ENCODE measurements around the gene IL18.

DNA sequence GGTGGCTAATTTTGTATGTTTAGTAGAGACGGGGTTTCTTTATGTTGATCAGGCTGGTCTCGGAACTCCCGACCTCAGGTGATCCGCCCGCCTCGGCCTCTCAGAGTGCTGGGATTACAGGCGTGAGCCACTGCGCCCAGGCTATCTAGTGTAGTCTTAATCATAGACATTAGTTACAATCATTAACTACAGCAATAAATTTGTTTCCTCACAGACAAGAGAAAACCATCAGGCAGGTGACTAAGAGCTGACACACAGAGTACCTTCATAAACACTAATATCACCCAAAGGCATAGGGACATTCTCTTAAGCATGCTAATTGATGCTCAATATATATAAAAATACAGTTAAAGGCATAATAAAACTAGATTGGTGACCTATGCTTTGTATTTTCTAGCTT, 57.8 kb downstream of the IL18 start:
- no peak for TF ChIP-seq EZH2 (IDR thresholded peaks at IDR 0.05; ENCODE audit: borderline replicate concordance, low read length)
- TF ChIP-seq, protein P1, sequence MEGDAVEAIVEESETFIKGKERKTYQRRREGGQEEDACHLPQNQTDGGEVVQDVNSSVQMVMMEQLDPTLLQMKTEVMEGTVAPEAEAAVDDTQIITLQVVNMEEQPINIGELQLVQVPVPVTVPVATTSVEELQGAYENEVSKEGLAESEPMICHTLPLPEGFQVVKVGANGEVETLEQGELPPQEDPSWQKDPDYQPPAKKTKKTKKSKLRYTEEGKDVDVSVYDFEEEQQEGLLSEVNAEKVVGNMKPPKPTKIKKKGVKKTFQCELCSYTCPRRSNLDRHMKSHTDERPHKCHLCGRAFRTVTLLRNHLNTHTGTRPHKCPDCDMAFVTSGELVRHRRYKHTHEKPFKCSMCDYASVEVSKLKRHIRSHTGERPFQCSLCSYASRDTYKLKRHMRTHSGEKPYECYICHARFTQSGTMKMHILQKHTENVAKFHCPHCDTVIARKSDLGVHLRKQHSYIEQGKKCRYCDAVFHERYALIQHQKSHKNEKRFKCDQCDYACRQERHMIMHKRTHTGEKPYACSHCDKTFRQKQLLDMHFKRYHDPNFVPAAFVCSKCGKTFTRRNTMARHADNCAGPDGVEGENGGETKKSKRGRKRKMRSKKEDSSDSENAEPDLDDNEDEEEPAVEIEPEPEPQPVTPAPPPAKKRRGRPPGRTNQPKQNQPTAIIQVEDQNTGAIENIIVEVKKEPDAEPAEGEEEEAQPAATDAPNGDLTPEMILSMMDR (conservative IDR thresholded peaks at IDR 0.05 in 1 of 2, IDR thresholded peaks at IDR 0.05 in 1 of 2; ENCODE audit: extremely low read depth in 1 of 2, insufficient read depth in 1 of 2, low read depth in 1 of 2, low read length in 2 of 2): no peak

Data from mammary epithelial cell (primary cell).